Osteoblast (primary cell): ENCODE data around the gene RAVER1. TPM values are rescaled to one million over a fixed set of nuclear protein-coding genes. Genes with fewer than 3 reads are reported as not detected.
"Not testable (repeated sequence)": the region's sequence is repeated elsewhere in the genome, so short reads cannot be mapped to it uniquely, and the experiment has no call there.

ENCODE experiments used
- DNase-seq: peaks from one replicate; pipeline ENCODE4 v3.0.0; 2011; ENCODE audit warnings: low spot score, mixed read lengths; ENCODE audit not compliant: insufficient read length; ENCODE audit errors: missing footprints
- H2AFZ ChIP-seq: 2 replicates; pipeline ENCODE4 v1.6.0; 2011; ENCODE audit warnings: mild to moderate bottlenecking, low read length
- H3K27ac ChIP-seq: 2 replicates; pipeline ENCODE4 v1.5.1; 2011; ENCODE audit warnings: mild to moderate bottlenecking, low read depth, low read length, moderate library complexity
- H3K27me3 ChIP-seq: 2 replicates; pipeline ENCODE4 v1.6.0; 2012; ENCODE audit warnings: mild to moderate bottlenecking, control low read depth, inconsistent platforms, low read length, moderate library complexity; ENCODE audit not compliant: insufficient read depth
- H3K36me3 ChIP-seq: 2 replicates; pipeline ENCODE4 v1.5.1; 2011; ENCODE audit warnings: mild to moderate bottlenecking, low read length, control low read depth, moderate library complexity; ENCODE audit not compliant: insufficient read depth
- H3K4me1 ChIP-seq: 2 replicates; pipeline ENCODE4 v1.5.1; 2011; ENCODE audit warnings: mild to moderate bottlenecking, low read length, control low read depth, moderate library complexity; ENCODE audit not compliant: insufficient read depth
- H3K4me2 ChIP-seq: 2 replicates; pipeline ENCODE4 v1.6.0; 2011; ENCODE audit warnings: mild to moderate bottlenecking, low read length; ENCODE audit not compliant: insufficient read depth
- H3K4me3 ChIP-seq: fragments of 200-600 bp; sonication (generic); 3 replicates; pipeline ENCODE4 v1.5.1; 2012; ENCODE audit warnings: mild to moderate bottlenecking, low read length, inconsistent platforms; ENCODE audit not compliant: insufficient read depth
- H3K79me2 ChIP-seq: 2 replicates; pipeline ENCODE4 v1.6.0; 2012; ENCODE audit warnings: mild to moderate bottlenecking, low read length, control low read depth, inconsistent platforms; ENCODE audit not compliant: insufficient read depth
- H3K9me3 ChIP-seq: 2 replicates; pipeline ENCODE4 v1.5.1; 2011; ENCODE audit warnings: low read depth, low read length, control low read depth
- H4K20me1 ChIP-seq: 2 replicates; pipeline ENCODE4 v1.6.0; 2012; ENCODE audit warnings: mild to moderate bottlenecking, low read length, control low read depth; ENCODE audit not compliant: insufficient read depth
- CTCF ChIP-seq: IDR thresholded peaks from 2 replicates; pipeline ENCODE4 v1.5.1; 2011; ENCODE audit warnings: mild to moderate bottlenecking, low read depth, low read length, moderate library complexity; ENCODE audit errors: extremely low read depth
- total RNA-seq: library from RNA; depleted of rRNA; stranded (reverse); fragments of >200 nt; gene quantifications from 2 replicates; pipeline ENCODE4 v1.2.3, GENCODE V29; 2012

Gene RAVER1
- total RNA-seq, result 8.0 TPM in 2 replicates

- TF ChIP-seq CTCF, result no peak
- Histone ChIP-seq H3K36me3 (peaks cover 22% of the 10 kb centered on the region), H3K27me3 (no peaks in the 10 kb centered on the region), H3K4me1 (peaks cover 22% of the 10 kb centered on the region), H3K79me2 (peaks cover 42% of the 10 kb centered on the region), H3K4me2 (peak within 1 kb of the TSS; percentile 99), H3K4me3 (peak within 1 kb of the TSS; percentile 99), H2AFZ (peak within 1 kb of the TSS; percentile 96), H4K20me1 (peaks cover 31% of the 10 kb centered on the region), H3K27ac (peak within 1 kb of the TSS; percentile 96), H3K9me3 (no peaks in the 10 kb centered on the region)
- DNase-seq, result peak; percentile 99
These were observed at the start of gene RAVER1 for GRCh38 chr19:10332965-10333757. TSS of gene RAVER1 (minus strand) at chr19:10333529. CDS start at chr19:10333507, 22 bp downstream.

GRCh38 chr19:10383223-10383499 is 49.8 kb upstream of the RAVER1 start:
- H2AFZ ChIP-seq, H3K4me2 ChIP-seq, DNase-seq, H3K36me3 ChIP-seq, H3K27me3 ChIP-seq, H4K20me1 ChIP-seq, H3K27ac ChIP-seq, H3K4me3 ChIP-seq, H3K4me1 ChIP-seq, H3K9me3 ChIP-seq: not testable (repeated sequence)
- peaks cover 12% of the 10 kb centered on the region for H3K79me2 ChIP-seq

GRCh38 chr19:10380313-10381102 is 47.2 kb upstream of the RAVER1 start, which contains the start of gene TYK2:
TSS of gene TYK2 (minus strand) at chr19:10380572. CDS start at chr19:10378406, 2,166 bp downstream.
- no peak for TF ChIP-seq CTCF
- Histone ChIP-seq H3K4me2 (peak within 1 kb of the TSS; percentile 82), H3K27ac (peak within 1 kb of the TSS; percentile 53), H3K27me3 (no peaks in the 10 kb centered on the region), H3K4me1 (peaks cover 9% of the 10 kb centered on the region), H4K20me1 (no peaks in the 10 kb centered on the region), H3K9me3 (no peaks in the 10 kb centered on the region), H3K79me2 (peaks cover 12% of the 10 kb centered on the region), H3K4me3 (peak within 1 kb of the TSS; percentile 85), H3K36me3 (peaks cover 13% of the 10 kb centered on the region), H2AFZ (peak within 1 kb of the TSS; percentile 96)
- peak; percentile 100 for DNase-seq

GRCh38 chr19:10379880-10380312 is 46.6 kb upstream of the RAVER1 start:
- Histone ChIP-seq H3K79me2 (peaks cover 12% of the 10 kb centered on the region), H3K4me1 (peaks cover 9% of the 10 kb centered on the region), H2AFZ (peak overlapping the region; percentile 90), H3K27ac (peak overlapping the region; percentile 53), H4K20me1 (no peaks in the 10 kb centered on the region), H3K4me2 (peak overlapping the region; percentile 73), H3K27me3 (no peaks in the 10 kb centered on the region), H3K4me3 (peak overlapping the region; percentile 85), H3K36me3 (peaks cover 19% of the 10 kb centered on the region), H3K9me3 (no peaks in the 10 kb centered on the region)
- DNase-seq, result peak; percentile 72
- TF ChIP-seq CTCF, result no peak
